Hepatocyte (in vitro differentiated cells): ENCODE measurements around the gene LRTM1.

Source experiments
- EZH2 ChIP-seq: fragments of 200-600 bp; sonication (generic); IDR thresholded peaks from 2 replicates; pipeline ENCODE4 v1.6.1; 2016; ENCODE audit warnings: antibody characterized with exemption, mild to moderate bottlenecking, borderline replicate concordance
- EZH2phosphoT487 ChIP-seq: fragments of 200-600 bp; sonication (generic); IDR thresholded peaks from one replicate; pipeline ENCODE4 v1.6.1; 2018; ENCODE audit warnings: antibody characterized with exemption, mild to moderate bottlenecking, low read depth, moderate library complexity; ENCODE audit not compliant: unreplicated experiment, severe bottlenecking
- TF ChIP-seq, protein P1 (sequence below): fragments of 200-600 bp; sonication (generic); IDR thresholded peaks from 2 replicates; pipeline ENCODE4 v1.5.1; 2016; ENCODE audit warnings: antibody characterized with exemption, mild to moderate bottlenecking; ENCODE audit not compliant: poor library complexity

DNA sequence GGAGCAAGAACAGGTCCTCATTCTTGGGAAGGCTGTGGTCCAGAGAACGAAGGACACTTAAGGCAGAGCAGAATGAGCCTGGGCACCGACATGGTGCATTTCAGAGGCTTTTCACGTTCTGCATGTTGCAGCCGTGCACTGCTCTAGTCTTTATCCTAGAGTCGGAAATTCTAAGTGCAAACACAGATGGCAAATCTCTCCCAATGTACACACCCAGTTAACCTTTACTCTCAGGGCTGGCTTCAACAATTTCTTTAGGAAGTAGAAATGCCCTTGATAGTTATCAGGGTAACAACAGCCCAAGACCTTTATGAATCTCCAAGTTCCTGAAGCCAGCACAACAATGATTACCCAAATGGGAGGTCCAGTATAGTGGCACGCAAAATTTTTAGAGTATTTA is 39.1 kb upstream of the LRTM1 start:
- TF ChIP-seq, protein P1, sequence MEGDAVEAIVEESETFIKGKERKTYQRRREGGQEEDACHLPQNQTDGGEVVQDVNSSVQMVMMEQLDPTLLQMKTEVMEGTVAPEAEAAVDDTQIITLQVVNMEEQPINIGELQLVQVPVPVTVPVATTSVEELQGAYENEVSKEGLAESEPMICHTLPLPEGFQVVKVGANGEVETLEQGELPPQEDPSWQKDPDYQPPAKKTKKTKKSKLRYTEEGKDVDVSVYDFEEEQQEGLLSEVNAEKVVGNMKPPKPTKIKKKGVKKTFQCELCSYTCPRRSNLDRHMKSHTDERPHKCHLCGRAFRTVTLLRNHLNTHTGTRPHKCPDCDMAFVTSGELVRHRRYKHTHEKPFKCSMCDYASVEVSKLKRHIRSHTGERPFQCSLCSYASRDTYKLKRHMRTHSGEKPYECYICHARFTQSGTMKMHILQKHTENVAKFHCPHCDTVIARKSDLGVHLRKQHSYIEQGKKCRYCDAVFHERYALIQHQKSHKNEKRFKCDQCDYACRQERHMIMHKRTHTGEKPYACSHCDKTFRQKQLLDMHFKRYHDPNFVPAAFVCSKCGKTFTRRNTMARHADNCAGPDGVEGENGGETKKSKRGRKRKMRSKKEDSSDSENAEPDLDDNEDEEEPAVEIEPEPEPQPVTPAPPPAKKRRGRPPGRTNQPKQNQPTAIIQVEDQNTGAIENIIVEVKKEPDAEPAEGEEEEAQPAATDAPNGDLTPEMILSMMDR, result no peak
- TF ChIP-seq EZH2 (no peak), EZH2phosphoT487 (no peak)
